Urinary bladder (tissue), 4 donors: ENCODE results near the gene EPG5. TPM values are rescaled to one million over a fixed set of nuclear protein-coding genes. Genes with fewer than 3 reads are reported as not detected.
"Not testable (repeated sequence)": the region's sequence is repeated elsewhere in the genome, so short reads cannot be mapped to it uniquely, and the experiment has no call there.

Experiments
- DNase-seq: peaks from one replicate; pipeline ENCODE4 v3.0.0-alpha.2; 2015; ENCODE audit errors: extremely low spot score
- H3K27ac ChIP-seq: one replicate; pipeline ENCODE4 v1.5.1; 2013; ENCODE audit warnings: low read depth, mild to moderate bottlenecking, moderate library complexity
- H3K36me3 ChIP-seq: one replicate; pipeline ENCODE4 v1.6.1; 2013; ENCODE audit warnings: mild to moderate bottlenecking, moderate library complexity; ENCODE audit not compliant: insufficient read depth
- H3K4me1 ChIP-seq: one replicate; pipeline ENCODE4 v1.6.1; 2013; ENCODE audit warnings: mild to moderate bottlenecking, moderate library complexity; ENCODE audit not compliant: insufficient read depth
- H3K4me3 ChIP-seq: one replicate; pipeline ENCODE4 v1.5.1; 2013; ENCODE audit warnings: low read depth, low read length
- WGBS: extraction: QIAGEN DNeasy Blood & Tissue Kit; methylation state at CpG from one replicate; pipeline ENCODE4 v1.1.7; 2013; 5-methylcytosine and 5-hydroxymethylcytosine counted together
- polyA plus RNA-seq: library from polyadenylated mRNA; stranded (reverse); fragments of 200-250 nt; gene quantifications from one replicate; pipeline ENCODE4 v1.2.3, GENCODE V29; 2013
- total RNA-seq: library from RNA; depleted of rRNA; stranded (reverse); fragments of >200 nt; gene quantifications from one replicate; pipeline ENCODE4 v1.2.3, GENCODE V29; 2014
- donor health status: healthy with polysubstance abuse.
- donor health status: healthy.

EPG5 gene
- total and polyA plus RNA-seq, 2 donors = 6.8 to 39.8 TPM

GRCh38 chr18:45860971-45861370 lies 106.2 kb downstream of the EPG5 start:
- no peak overlapping the region for H3K4me3 ChIP-seq
- H3K4me1 ChIP-seq = no peaks in the 10 kb centered on the region
- H3K27ac ChIP-seq = no peak overlapping the region
- DNase-seq = no peak
- peaks cover 2% of the 10 kb centered on the region for H3K36me3 ChIP-seq
- WGBS = 90% methylated on average over 3 of the region's 3 CpGs

GRCh38 chr18:45860492-45860891 lies 106.6 kb downstream of the EPG5 start:
- DNase-seq = no peak
- H3K4me1 ChIP-seq = no peaks in the 10 kb centered on the region
- 85% methylated on average over 4 of the region's 4 CpGs for WGBS

GRCh38 chr18:45859334-45859733 lies 107.8 kb downstream of the EPG5 start:
- DNase-seq = no peak
- 93% methylated on average over 3 of the region's 3 CpGs for WGBS
- Histone ChIP-seq H3K27ac (no peak overlapping the region), H3K4me3 (no peak overlapping the region), H3K36me3 (no peaks in the 10 kb centered on the region), H3K4me1 (no peaks in the 10 kb centered on the region)

More at GRCh38 chr18:45860492-45860891, 106.6 kb downstream of the EPG5 start:
- H3K4me3 ChIP-seq = no peak overlapping the region
- no peak overlapping the region for H3K27ac ChIP-seq
- peaks cover 2% of the 10 kb centered on the region for H3K36me3 ChIP-seq

GRCh38 chr18:45856531-45856930 lies 110.6 kb downstream of the EPG5 start:
- no peak overlapping the region for H3K27ac ChIP-seq
- no peak overlapping the region for H3K4me3 ChIP-seq
- H3K36me3 ChIP-seq = no peaks in the 10 kb centered on the region
- H3K4me1 ChIP-seq = peaks cover 2% of the 10 kb centered on the region
- 94% methylated on average over 4 of the region's 4 CpGs for WGBS
- no peak for DNase-seq

- WGBS = 100% methylated on average over 2 of the region's 2 CpGs
- Histone ChIP-seq H3K27ac (no peak overlapping the region), H3K4me1 (peaks cover 2% of the 10 kb centered on the region), H3K4me3 (no peak overlapping the region), H3K36me3 (no peaks in the 10 kb centered on the region)
- no peak for DNase-seq
Measured at GRCh38 chr18:45854036-45854586, 113.0 kb downstream of the EPG5 start.

- H3K36me3 ChIP-seq = no peaks in the 10 kb centered on the region
- no peak overlapping the region for H3K27ac ChIP-seq
- H3K4me1 ChIP-seq = peaks cover 2% of the 10 kb centered on the region
- H3K4me3 ChIP-seq = no peak overlapping the region
- DNase-seq = no peak
- 90% methylated on average over 5 of the region's 5 CpGs for WGBS
Measured at GRCh38 chr18:45852631-45853030, 114.5 kb downstream of the EPG5 start.

GRCh38 chr18:45851161-45851925 lies 115.8 kb downstream of the EPG5 start:
- WGBS = 41% methylated on average over 10 of the region's 10 CpGs
- H3K27ac ChIP-seq = no peak overlapping the region
- no peak overlapping the region for H3K4me3 ChIP-seq
- H3K36me3 ChIP-seq = no peaks in the 10 kb centered on the region
- peaks cover 2% of the 10 kb centered on the region for H3K4me1 ChIP-seq
- DNase-seq = no peak

GRCh38 chr18:45850021-45850420 lies 117.1 kb downstream of the EPG5 start:
- Histone ChIP-seq H3K4me1 (peaks cover 2% of the 10 kb centered on the region), H3K27ac (no peak overlapping the region), H3K4me3 (no peak overlapping the region), H3K36me3 (no peaks in the 10 kb centered on the region)
- WGBS = 74% methylated on average over 10 of the region's 10 CpGs
- DNase-seq = no peak

- no peak for DNase-seq
- H3K36me3 ChIP-seq = no peaks in the 10 kb centered on the region
- peaks cover 2% of the 10 kb centered on the region for H3K4me1 ChIP-seq
- H3K27ac ChIP-seq = no peak overlapping the region
- 95% methylated on average over 7 of the region's 7 CpGs for WGBS
- no peak overlapping the region for H3K4me3 ChIP-seq
Measured at GRCh38 chr18:45849529-45849928, 117.6 kb downstream of the EPG5 start.

GRCh38 chr18:45848643-45849042 lies 118.5 kb downstream of the EPG5 start:
- H3K4me1 ChIP-seq, H3K4me3 ChIP-seq, H3K36me3 ChIP-seq, DNase-seq, H3K27ac ChIP-seq: not testable (repeated sequence)
- WGBS = 98% methylated on average over 13 of the region's 13 CpGs

- DNase-seq = no peak
- Histone ChIP-seq H3K36me3 (no peaks in the 10 kb centered on the region), H3K27ac (no peak overlapping the region), H3K4me1 (peaks cover 2% of the 10 kb centered on the region), H3K4me3 (no peak overlapping the region)
- WGBS = 64% methylated on average over 3 of the region's 3 CpGs
Measured at GRCh38 chr18:45847119-45847518, 120.0 kb downstream of the EPG5 start.

- DNase-seq = no peak
- no peak overlapping the region for H3K27ac ChIP-seq
- H3K36me3 ChIP-seq = no peaks in the 10 kb centered on the region
- 84% methylated on average over 8 of the region's 8 CpGs for WGBS
- no peaks in the 10 kb centered on the region for H3K4me1 ChIP-seq
- H3K4me3 ChIP-seq = no peak overlapping the region
Measured at GRCh38 chr18:45845410-45845809, 121.7 kb downstream of the EPG5 start.

- Histone ChIP-seq H3K4me3 (no peak overlapping the region), H3K36me3 (no peaks in the 10 kb centered on the region), H3K27ac (no peak overlapping the region), H3K4me1 (no peaks in the 10 kb centered on the region)
- 90% methylated on average over 7 of the region's 7 CpGs for WGBS
- no peak for DNase-seq
Measured at GRCh38 chr18:45844938-45845337, 122.2 kb downstream of the EPG5 start.

GRCh38 chr18:45843019-45843418 lies 124.1 kb downstream of the EPG5 start:
- Histone ChIP-seq H3K27ac (no peak overlapping the region), H3K4me1 (no peaks in the 10 kb centered on the region), H3K4me3 (no peak overlapping the region), H3K36me3 (no peaks in the 10 kb centered on the region)
- 86% methylated on average over 9 of the region's 9 CpGs for WGBS
- no peak for DNase-seq
